GM21360 (cell line): ENCODE data around the gene KRT79.

ENCODE experiments used
- ATAC-seq: cut with Tn5 transposase; IDR thresholded peaks from one replicate; pipeline ENCODE4 v1.9.1; 2021; ENCODE audit warnings: mild to moderate bottlenecking, moderate library complexity; ENCODE audit not compliant: unreplicated experiment

Gene KRT79

DNA sequence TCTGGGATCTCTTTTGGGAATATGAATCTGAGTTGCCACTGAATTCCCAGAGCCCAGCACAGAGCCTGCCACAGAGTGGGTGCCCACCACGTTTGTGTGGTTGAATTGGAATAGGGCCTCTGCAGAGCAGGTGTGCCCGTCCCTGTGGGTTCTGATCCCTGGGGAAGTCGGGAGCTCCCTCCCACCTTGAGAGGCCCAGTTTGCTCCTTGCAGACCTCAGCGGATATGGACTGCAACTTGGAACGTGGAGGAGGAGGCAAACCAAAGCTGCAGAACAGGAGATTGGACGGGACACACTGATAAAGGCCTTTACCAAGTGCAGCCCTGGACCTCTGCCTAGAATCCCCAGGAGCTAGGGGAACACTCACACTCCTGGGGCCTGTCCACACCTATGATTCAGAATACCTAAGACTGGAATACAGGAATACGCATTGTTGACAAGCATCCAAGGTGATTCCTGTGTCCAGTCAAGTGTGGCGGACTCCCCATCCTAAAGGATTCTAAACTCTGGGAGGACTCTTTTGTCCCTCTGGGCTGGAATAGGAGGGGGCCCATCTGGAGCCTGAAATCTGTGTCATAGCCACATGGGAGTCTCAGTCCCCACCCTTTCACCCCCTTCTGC is 59.4 kb downstream of the KRT79 start:
- no peak for ATAC-seq

DNA sequence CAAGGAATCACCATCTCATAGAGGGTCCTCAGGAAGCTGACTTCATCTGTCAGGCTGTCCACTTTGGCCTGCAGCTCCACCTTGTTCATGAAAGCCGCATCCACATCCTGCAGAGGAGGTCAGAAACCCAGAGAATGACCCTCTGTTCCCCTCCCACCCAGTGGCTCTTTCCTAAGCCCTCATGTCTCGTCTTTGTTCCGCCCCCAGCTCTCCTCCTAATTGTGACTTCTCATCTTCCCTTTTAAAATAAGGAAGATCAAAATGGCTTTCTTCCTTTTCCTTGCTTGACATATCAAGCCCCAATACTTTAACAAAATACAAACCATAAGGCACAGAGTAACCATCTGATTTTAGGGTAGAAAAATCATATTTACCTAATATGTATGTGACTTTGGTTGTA is 61.3 kb downstream of the KRT79 start:
- no peak for ATAC-seq

DNA sequence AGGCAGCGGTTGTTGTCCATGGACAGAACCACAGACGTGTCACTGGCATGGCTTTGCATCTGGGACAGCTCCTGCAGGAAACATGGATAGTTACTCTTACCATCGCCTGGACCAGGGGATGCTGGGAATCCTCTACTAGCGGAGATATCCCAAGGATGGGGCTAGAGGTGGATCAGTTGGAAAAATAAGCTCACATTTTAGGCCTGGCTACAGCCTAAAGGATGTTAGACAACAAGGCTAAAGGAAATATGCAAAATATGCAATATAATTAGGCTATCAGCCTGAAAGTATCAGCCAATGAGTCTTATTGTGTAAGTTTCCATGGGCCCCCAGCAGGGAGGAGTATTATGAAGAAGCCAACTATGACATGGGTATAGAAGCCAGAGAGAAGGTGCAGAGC is 61.9 kb downstream of the KRT79 start:
- no peak for ATAC-seq

DNA sequence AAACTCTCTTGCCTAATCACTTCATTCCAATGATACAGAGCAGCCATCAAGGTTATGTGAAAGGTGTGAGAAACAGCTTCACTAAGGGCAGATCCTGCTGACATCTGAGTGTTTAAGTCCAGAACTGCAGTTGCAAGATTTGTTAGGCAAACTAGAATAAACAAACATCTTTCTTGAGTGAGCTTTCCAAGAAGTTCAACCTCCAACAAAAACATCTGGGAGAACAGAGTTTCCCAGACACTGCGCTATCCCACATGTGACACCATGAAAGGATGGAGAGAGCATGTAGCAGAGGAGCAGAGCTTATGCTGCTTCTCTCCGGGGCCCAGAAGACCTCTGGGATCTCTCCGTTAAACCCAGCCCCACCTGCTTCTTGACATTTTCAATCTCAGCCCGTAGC is 62.6 kb downstream of the KRT79 start:
- no peak for ATAC-seq
